Ascending aorta (tissue), 2 donors: ENCODE data around the gene ODF2L. TPM values are rescaled to one million over a fixed set of nuclear protein-coding genes. Genes with fewer than 3 reads are reported as not detected.

Experiments
- DNase-seq, 2 donors: peaks; one replicate each; pipeline ENCODE4 v3.0.0-alpha.2; 2019; ENCODE audit warnings: low spot score in 2 of 2
- H3K27ac ChIP-seq, 2 donors: fragments of 200-600 bp; sonication (generic); one replicate each; pipeline ENCODE4 v1.5.1; 2016 to 2017; ENCODE audit warnings: mild to moderate bottlenecking in 1 of 2
- H3K27me3 ChIP-seq: fragments of 200-600 bp; sonication (generic); one replicate; pipeline ENCODE4 v1.5.1; 2017
- H3K36me3 ChIP-seq, 2 donors: fragments of 200-600 bp; sonication (generic); one replicate each; pipeline ENCODE4 v1.5.1; 2016
- H3K4me1 ChIP-seq, 2 donors: fragments of 200-600 bp; sonication (generic); one replicate each; pipeline ENCODE4 v1.5.1; 2016 to 2017; ENCODE audit warnings: mild to moderate bottlenecking in 1 of 2
- H3K4me3 ChIP-seq, 2 donors: fragments of 200-600 bp; sonication (generic); one replicate each; pipeline ENCODE4 v1.5.1; 2016 to 2017; ENCODE audit warnings: mild to moderate bottlenecking in 1 of 2
- H3K9me3 ChIP-seq, 2 donors: fragments of 200-600 bp; sonication (generic); one replicate each; pipeline ENCODE4 v1.5.1; 2016
- intact Hi-C: fragments of 100-400 bp; cut with DNase I; formaldehyde crosslinking; loops from one replicate; pipeline ENCODE4 v1.15.1; 2023
- total RNA-seq: library from RNA; depleted of rRNA; stranded (reverse); fragments of >200 nt; gene quantifications from one replicate; pipeline ENCODE4 v1.1.0, GENCODE V29; 2016
- TF ChIP-seq, protein P1 (sequence below), 3 experiments: fragments of 200-600 bp in 2 of 3; fragments of 450-650 bp in 1 of 3; sonication (generic) in 2 of 3; IDR thresholded peaks; one replicate each; pipeline ENCODE4 v1.5.1; 2016 to 2019; ENCODE audit warnings: antibody characterized with exemption in 3 of 3, mild to moderate bottlenecking in 1 of 3, moderate library complexity in 1 of 3

Gene ODF2L, protein sequence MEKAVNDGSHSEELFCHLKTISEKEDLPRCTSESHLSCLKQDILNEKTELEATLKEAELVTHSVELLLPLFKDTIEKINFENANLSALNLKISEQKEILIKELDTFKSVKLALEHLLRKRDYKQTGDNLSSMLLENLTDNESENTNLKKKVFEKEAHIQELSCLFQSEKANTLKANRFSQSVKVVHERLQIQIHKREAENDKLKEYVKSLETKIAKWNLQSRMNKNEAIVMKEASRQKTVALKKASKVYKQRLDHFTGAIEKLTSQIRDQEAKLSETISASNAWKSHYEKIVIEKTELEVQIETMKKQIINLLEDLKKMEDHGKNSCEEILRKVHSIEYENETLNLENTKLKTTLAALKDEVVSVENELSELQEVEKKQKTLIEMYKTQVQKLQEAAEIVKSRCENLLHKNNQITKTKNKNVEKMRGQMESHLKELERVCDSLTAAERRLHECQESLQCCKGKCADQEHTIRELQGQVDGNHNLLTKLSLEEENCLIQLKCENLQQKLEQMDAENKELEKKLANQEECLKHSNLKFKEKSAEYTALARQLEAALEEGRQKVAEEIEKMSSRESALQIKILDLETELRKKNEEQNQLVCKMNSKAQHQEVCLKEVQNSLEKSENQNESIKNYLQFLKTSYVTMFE
- total RNA-seq = 6.2 TPM

DNA sequence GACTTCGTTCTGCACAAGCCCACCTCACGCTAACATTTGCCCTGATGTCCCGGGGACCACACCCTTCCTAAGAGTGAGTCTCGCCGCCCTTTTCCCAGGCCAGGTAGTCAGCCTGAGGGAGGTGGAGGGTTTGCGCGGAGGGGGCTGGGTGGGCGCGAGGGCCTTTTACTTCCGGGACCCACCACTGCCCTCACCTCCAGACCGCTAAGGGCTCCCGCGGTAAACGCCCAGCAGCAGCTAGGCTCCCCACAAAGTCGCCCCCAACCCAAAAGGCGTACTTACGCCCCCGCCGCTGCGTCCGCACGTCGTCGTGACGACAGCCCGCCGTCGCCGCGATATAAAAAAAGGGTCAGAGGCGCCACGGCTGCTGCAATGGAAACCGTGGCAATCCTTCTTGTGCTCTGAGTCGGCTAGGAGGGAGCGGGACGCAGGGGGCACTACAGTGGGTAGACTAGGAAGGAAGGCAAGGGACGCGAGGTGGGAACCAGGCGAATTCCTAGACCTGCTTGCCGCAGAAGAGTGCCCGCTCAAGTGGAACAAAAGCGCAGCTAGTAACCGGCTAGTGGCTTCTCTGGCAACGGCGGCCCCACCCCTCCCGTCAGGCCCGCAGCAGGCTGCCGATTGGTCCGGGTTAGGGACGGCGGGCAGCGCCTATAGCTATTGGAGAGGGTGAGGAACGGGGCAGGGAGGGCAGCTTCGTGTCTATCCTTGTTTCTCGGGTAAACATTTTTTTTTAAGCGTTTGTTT is at the start of gene ODF2L:
TSS of gene ODF2L (minus strand) at position 573 of the 747 bp plus-strand sequence. CDS start 9,296 bp downstream, outside the sequence.
- H3K27ac ChIP-seq = peak within 1 kb of the TSS; percentile 57 to 70
- no peaks in the 10 kb centered on the region for H3K9me3 ChIP-seq
- no peaks in the 10 kb centered on the region for H3K27me3 ChIP-seq
- TF ChIP-seq, protein P1, sequence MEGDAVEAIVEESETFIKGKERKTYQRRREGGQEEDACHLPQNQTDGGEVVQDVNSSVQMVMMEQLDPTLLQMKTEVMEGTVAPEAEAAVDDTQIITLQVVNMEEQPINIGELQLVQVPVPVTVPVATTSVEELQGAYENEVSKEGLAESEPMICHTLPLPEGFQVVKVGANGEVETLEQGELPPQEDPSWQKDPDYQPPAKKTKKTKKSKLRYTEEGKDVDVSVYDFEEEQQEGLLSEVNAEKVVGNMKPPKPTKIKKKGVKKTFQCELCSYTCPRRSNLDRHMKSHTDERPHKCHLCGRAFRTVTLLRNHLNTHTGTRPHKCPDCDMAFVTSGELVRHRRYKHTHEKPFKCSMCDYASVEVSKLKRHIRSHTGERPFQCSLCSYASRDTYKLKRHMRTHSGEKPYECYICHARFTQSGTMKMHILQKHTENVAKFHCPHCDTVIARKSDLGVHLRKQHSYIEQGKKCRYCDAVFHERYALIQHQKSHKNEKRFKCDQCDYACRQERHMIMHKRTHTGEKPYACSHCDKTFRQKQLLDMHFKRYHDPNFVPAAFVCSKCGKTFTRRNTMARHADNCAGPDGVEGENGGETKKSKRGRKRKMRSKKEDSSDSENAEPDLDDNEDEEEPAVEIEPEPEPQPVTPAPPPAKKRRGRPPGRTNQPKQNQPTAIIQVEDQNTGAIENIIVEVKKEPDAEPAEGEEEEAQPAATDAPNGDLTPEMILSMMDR (IDR thresholded peaks at IDR 0.05) = no peak
- H3K36me3 ChIP-seq = no peaks in the 10 kb centered on the region
- intact Hi-C loops = loop anchor here (1.0 to 10.0 kb wide), 4 partner anchors 33 to 1559 kb away; partner anchors contain the start of genes HS2ST1, SELENOF and SH3GLB1
- H3K4me3 ChIP-seq = peak within 1 kb of the TSS; percentile 52 to 76
- peaks cover 0 to 4% of the 10 kb centered on the region in 2 donors for H3K4me1 ChIP-seq
- peak; percentile 78 to 94 for DNase-seq

DNA sequence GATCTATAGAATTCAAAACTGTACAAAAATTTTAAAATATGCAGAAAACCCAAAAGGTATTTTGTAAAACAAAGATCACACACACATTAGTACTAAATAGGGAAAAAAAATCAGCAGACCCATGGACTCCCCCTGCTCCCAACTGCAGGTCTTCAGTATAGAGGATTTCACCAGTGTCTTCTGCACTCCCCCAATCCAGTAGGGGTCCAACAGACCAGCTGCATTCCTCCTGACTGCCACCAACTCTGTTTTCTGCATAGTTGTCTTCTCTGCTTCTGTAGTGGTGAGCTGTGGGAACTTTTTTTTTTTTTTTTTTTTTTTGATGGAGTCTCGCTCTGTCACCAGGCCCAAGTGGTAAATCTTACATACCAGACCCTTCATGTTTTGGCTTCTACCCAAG is 49.8 kb upstream of the ODF2L start:
- Histone ChIP-seq H3K27ac (no peak overlapping the region), H3K9me3 (no peaks in the 10 kb centered on the region), H3K4me3 (no peak overlapping the region), H3K4me1 (no peaks in the 10 kb centered on the region), H3K36me3 (no peaks in the 10 kb centered on the region), H3K27me3 (no peaks in the 10 kb centered on the region)
- DNase-seq = no peak
- TF ChIP-seq, protein P1 (IDR thresholded peaks at IDR 0.05) = no peak
- intact Hi-C loops = no loop called here

DNA sequence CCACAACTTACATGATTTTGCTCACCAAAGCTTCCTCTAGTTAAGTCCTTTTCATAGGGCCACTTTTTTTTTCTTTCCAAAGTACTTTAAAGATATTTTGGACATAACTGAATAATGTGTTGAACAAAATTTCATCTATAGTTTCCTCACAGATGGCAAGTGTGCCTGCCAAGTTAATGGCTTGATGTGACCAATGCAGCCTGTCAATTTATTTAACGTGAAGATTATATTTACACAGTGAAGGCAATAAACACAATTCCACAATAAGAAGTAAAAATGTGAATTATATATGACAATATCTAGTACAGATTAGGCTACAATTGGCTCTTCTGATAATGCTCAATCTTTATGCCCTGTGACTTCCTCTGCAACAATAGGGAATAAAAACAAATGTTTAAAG is 45.9 kb upstream of the ODF2L start:
- Histone ChIP-seq H3K9me3 (no peaks in the 10 kb centered on the region), H3K27ac (no peak overlapping the region), H3K4me3 (no peak overlapping the region), H3K36me3 (no peaks in the 10 kb centered on the region), H3K4me1 (no peaks in the 10 kb centered on the region), H3K27me3 (no peaks in the 10 kb centered on the region)
- intact Hi-C loops = no loop called here
- TF ChIP-seq, protein P1 (IDR thresholded peaks at IDR 0.05) = no peak
- DNase-seq = no peak

DNA sequence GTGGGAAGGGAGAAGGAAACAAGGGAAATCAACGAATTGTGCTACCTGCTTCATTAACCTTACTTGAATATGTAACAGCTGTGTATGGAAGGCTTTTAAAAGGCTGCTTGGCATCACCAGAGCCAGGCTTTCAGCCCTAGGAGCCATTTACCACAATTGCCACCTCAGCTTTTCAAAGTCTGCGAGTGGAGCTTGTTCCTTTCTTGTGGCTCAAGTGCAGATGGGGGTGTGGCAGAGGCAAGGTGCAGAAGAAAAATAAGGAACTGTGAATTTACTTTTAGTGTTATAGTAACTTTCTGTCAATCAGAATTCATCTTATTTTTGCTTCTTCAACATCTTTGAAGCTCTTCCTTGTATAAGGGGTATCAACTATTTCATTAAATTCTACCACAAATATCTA is 45.5 kb upstream of the ODF2L start:
- intact Hi-C loops = no loop called here
- TF ChIP-seq, protein P1 (IDR thresholded peaks at IDR 0.05) = no peak
- Histone ChIP-seq H3K27ac (no peak overlapping the region), H3K36me3 (no peaks in the 10 kb centered on the region), H3K9me3 (no peaks in the 10 kb centered on the region), H3K4me1 (no peaks in the 10 kb centered on the region), H3K4me3 (no peak overlapping the region), H3K27me3 (no peaks in the 10 kb centered on the region)
- DNase-seq = no peak

DNA sequence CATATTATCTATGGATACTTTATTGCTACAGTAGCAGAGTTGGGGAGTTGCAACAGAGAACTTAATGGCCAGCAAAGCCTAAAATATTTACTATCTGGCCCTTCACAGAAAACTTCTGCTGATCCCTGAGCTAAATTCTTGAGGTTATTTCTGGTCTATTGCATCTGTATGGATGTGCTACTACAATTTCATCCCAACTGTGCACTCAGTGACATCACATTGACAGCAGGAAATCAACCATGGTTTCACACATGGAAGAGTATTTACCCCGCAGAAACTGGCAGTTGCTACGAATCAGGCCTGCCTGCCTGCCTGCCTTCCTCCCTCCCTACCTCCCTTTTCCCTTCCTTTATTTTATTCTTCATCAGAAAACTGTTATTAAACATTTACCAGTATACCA is 39.9 kb upstream of the ODF2L start:
- intact Hi-C loops = no loop called here
- H3K9me3 ChIP-seq = no peaks in the 10 kb centered on the region
- H3K4me3 ChIP-seq = no peak overlapping the region
- no peaks in the 10 kb centered on the region for H3K36me3 ChIP-seq
- H3K4me1 ChIP-seq = no peaks in the 10 kb centered on the region
- no peaks in the 10 kb centered on the region for H3K27me3 ChIP-seq
- DNase-seq = no peak
- H3K27ac ChIP-seq = no peak overlapping the region
- TF ChIP-seq, protein P1 (IDR thresholded peaks at IDR 0.05) = no peak
